H9 (cell line): ENCODE data around the gene SZT2. TPM values are rescaled to one million over a fixed set of nuclear protein-coding genes. Genes with fewer than 3 reads are reported as not detected.

Experiments used
- DNase-seq: peaks from one replicate; pipeline ENCODE4 v3.0.0-alpha.2; 2017
- H2AFZ ChIP-seq: one replicate; pipeline ENCODE4 v1.6.1; 2013; ENCODE audit warnings: mild to moderate bottlenecking, low read length, control low read depth, moderate library complexity
- H2AK5ac ChIP-seq: 2 replicates; pipeline ENCODE4 v1.6.1; 2013; ENCODE audit warnings: low read length, control low read depth, mixed read lengths; ENCODE audit not compliant: insufficient read length
- H2BK120ac ChIP-seq: one replicate; pipeline ENCODE4 v1.6.1; 2013; ENCODE audit warnings: low read depth, mild to moderate bottlenecking, low read length, control low read depth, inconsistent platforms; ENCODE audit not compliant: poor library complexity, severe bottlenecking
- H2BK12ac ChIP-seq: 2 replicates; pipeline ENCODE4 v1.6.1; 2013; ENCODE audit warnings: low read length, control low read depth, mixed read lengths, low read depth; ENCODE audit not compliant: insufficient read length
- H2BK15ac ChIP-seq: 2 replicates; pipeline ENCODE4 v1.6.1; 2013; ENCODE audit warnings: low read depth, low read length, control low read depth
- H2BK20ac ChIP-seq: one replicate; pipeline ENCODE4 v1.6.1; 2013; ENCODE audit warnings: low read depth, mild to moderate bottlenecking, low read length, control low read depth, inconsistent platforms; ENCODE audit not compliant: poor library complexity, severe bottlenecking
- H2BK5ac ChIP-seq: 2 replicates; pipeline ENCODE4 v1.6.1; 2013; ENCODE audit warnings: low read length, control low read depth, mixed read lengths; ENCODE audit not compliant: insufficient read length
- H3K14ac ChIP-seq: 2 replicates; pipeline ENCODE4 v1.6.1; 2013; ENCODE audit warnings: low read length, control low read depth; ENCODE audit not compliant: insufficient read depth
- H3K18ac ChIP-seq: 2 replicates; pipeline ENCODE4 v1.6.1; 2013; ENCODE audit warnings: low read depth, mild to moderate bottlenecking, mixed read lengths, low read length, control low read depth; ENCODE audit not compliant: insufficient read length
- H3K23ac ChIP-seq: 2 replicates; pipeline ENCODE4 v1.6.1; 2013; ENCODE audit warnings: low read length, control low read depth, mixed read lengths, low read depth; ENCODE audit not compliant: insufficient read length
- H3K23me2 ChIP-seq: 2 replicates; pipeline ENCODE4 v1.6.1; 2013; ENCODE audit warnings: low read depth, mild to moderate bottlenecking, mixed read lengths, low read length, control low read depth; ENCODE audit not compliant: insufficient read length, poor library complexity, severe bottlenecking
- H3K27ac ChIP-seq: 2 replicates; pipeline ENCODE4 v1.5.1; 2013; ENCODE audit warnings: low read length, control low read depth, mixed read lengths, low read depth; ENCODE audit not compliant: insufficient read length
- H3K27me3 ChIP-seq: 2 replicates; pipeline ENCODE4 v1.6.1; 2013; ENCODE audit warnings: low read length, control low read depth, inconsistent platforms; ENCODE audit not compliant: insufficient read depth
- H3K4ac ChIP-seq: 2 replicates; pipeline ENCODE4 v1.6.1; 2013; ENCODE audit warnings: low read depth, mild to moderate bottlenecking, control low read depth, inconsistent platforms, low read length, moderate library complexity
- H3K4me1 ChIP-seq: 2 replicates; pipeline ENCODE4 v1.6.1; 2013; ENCODE audit warnings: low read length, control low read depth, inconsistent platforms; ENCODE audit not compliant: insufficient read depth
- H3K4me2 ChIP-seq: 2 replicates; pipeline ENCODE4 v1.6.1; 2013; ENCODE audit warnings: low read length, control low read depth, mixed read lengths; ENCODE audit not compliant: insufficient read length, insufficient read depth
- H3K56ac ChIP-seq: 2 replicates; pipeline ENCODE4 v1.6.1; 2013; ENCODE audit warnings: low read depth, mild to moderate bottlenecking, mixed read lengths, low read length, control low read depth; ENCODE audit not compliant: insufficient read length
- H3K79me1 ChIP-seq: 2 replicates; pipeline ENCODE4 v1.6.1; 2013; ENCODE audit warnings: low read depth, mild to moderate bottlenecking, moderate library complexity, low read length, control low read depth, inconsistent platforms; ENCODE audit not compliant: insufficient read depth, poor library complexity, severe bottlenecking
- H3K79me2 ChIP-seq: 2 replicates; pipeline ENCODE4 v1.6.1; 2013; ENCODE audit warnings: low read length, control low read depth, inconsistent platforms; ENCODE audit not compliant: insufficient read depth
- H3K9ac ChIP-seq: 2 replicates; pipeline ENCODE4 v1.6.1; 2013; ENCODE audit warnings: low read length, control low read depth, mixed read lengths; ENCODE audit not compliant: insufficient read length; ENCODE audit errors: extremely low read depth
- H3K9me3 ChIP-seq: one replicate; pipeline ENCODE4 v1.6.1; 2013; ENCODE audit warnings: low read depth, low read length, inconsistent platforms; ENCODE audit not compliant: control insufficient read depth
- H3T11ph ChIP-seq: one replicate; pipeline ENCODE4 v1.6.1; 2013; ENCODE audit warnings: mild to moderate bottlenecking, low read length, control low read depth, inconsistent platforms
- H4K20me1 ChIP-seq: one replicate; pipeline ENCODE4 v1.6.1; 2013; ENCODE audit not compliant: control insufficient read depth, insufficient read length, insufficient read depth
- H4K5ac ChIP-seq: 2 replicates; pipeline ENCODE4 v1.6.1; 2013; ENCODE audit warnings: low read depth, mild to moderate bottlenecking, mixed read lengths, low read length, control low read depth; ENCODE audit not compliant: insufficient read length
- H4K8ac ChIP-seq: replicated peaks from 2 replicates; pipeline ENCODE4 v1.6.1; 2013; ENCODE audit warnings: low read length, control low read depth, mixed read lengths, low read depth; ENCODE audit not compliant: insufficient read length
- H4K91ac ChIP-seq: 2 replicates; pipeline ENCODE4 v1.6.1; 2013; ENCODE audit warnings: low read depth, mild to moderate bottlenecking, moderate library complexity, mixed read lengths, low read length, control low read depth; ENCODE audit not compliant: insufficient read length
- H3K27ac Mint-ChIP-seq, 3 experiments: 2 replicates in 2 of 3; 3 replicates in 1 of 3; pipeline ENCODE4 v1.8.0; 2020 to 2021; ENCODE audit warnings: mixed read lengths in 3 of 3, mild to moderate bottlenecking in 1 of 3, moderate library complexity in 1 of 3
- H3K27me3 Mint-ChIP-seq: 2 replicates; pipeline ENCODE4 v1.8.0; 2021; ENCODE audit warnings: low read depth, mild to moderate bottlenecking, moderate library complexity, mixed read lengths
- H3K36me3 Mint-ChIP-seq, 3 experiments: 2 replicates in 2 of 3; 3 replicates in 1 of 3; pipeline ENCODE4 v1.8.0; 2020 to 2021; ENCODE audit warnings: low read depth in 3 of 3, mixed read lengths in 3 of 3; ENCODE audit not compliant: insufficient read depth in 1 of 3
- H3K4me1 Mint-ChIP-seq, 2 experiments: 2 replicates each; pipeline ENCODE4 v1.8.0; 2020; ENCODE audit warnings: mixed read lengths in 2 of 2
- H3K4me3 Mint-ChIP-seq, 2 experiments: 2 replicates in 1 of 2; 3 replicates in 1 of 2; pipeline ENCODE4 v1.8.0; 2020 to 2021; ENCODE audit warnings: mild to moderate bottlenecking in 2 of 2, mixed read lengths in 2 of 2, moderate library complexity in 1 of 2
- H3K9me3 Mint-ChIP-seq, 2 experiments: 2 replicates in 1 of 2; 3 replicates in 1 of 2; pipeline ENCODE4 v1.8.0; 2020; ENCODE audit warnings: mild to moderate bottlenecking in 2 of 2, mixed read lengths in 2 of 2, moderate library complexity in 1 of 2
- CTCF ChIP-seq: fragments of 200-600 bp; sonication (generic); conservative IDR thresholded peaks from 3 replicates; pipeline ENCODE4 v1.8.0; 2021; ENCODE audit warnings: antibody characterized with exemption, mild to moderate bottlenecking
- WGBS: extraction: QIAGEN DNeasy Blood & Tissue Kit; methylation state at CpG from one replicate; pipeline ENCODE4 v1.1.7; 2013; ENCODE audit warnings: missing lambda C conversion rate, low lambda C conversion rate, mixed read lengths; ENCODE audit not compliant: insufficient read length; ENCODE audit errors: extremely low coverage; 5-methylcytosine and 5-hydroxymethylcytosine counted together
- total RNA-seq: library from RNA; stranded (reverse); gene quantifications from 2 replicates; pipeline ENCODE4 v1.2.1, GENCODE V29; 2021

The SZT2 gene
- total RNA-seq, 1 experiment from 2014 or later = 16.8 TPM

GRCh38 chr1:43418858-43419257, 29.2 kb downstream of the SZT2 start:
- no peak overlapping the region for H2AK5ac ChIP-seq
- no peak overlapping the region for H3K4me2 ChIP-seq
- no peak overlapping the region for H3K9ac ChIP-seq
- no peak for DNase-seq
- H2BK120ac ChIP-seq = no peak overlapping the region
- no peak overlapping the region for H3K27ac Mint-ChIP-seq
- no peak overlapping the region for H3K56ac ChIP-seq
- H3K4me1 Mint-ChIP-seq = peaks cover 9 to 10% of the 10 kb centered on the region in 2 experiments
- WGBS = no CpG with 5 or more reads among the region's 4 CpGs
- no peak for TF ChIP-seq CTCF
- no peak overlapping the region for H2BK12ac ChIP-seq
- no peaks in the 10 kb centered on the region for H3K23me2 ChIP-seq
- no peak overlapping the region for H2BK15ac ChIP-seq
- no peak overlapping the region for H4K8ac ChIP-seq
- no peaks in the 10 kb centered on the region for H4K20me1 ChIP-seq
- no peak overlapping the region for H3K4ac ChIP-seq
- no peak overlapping the region for H3K4me3 Mint-ChIP-seq
- no peak overlapping the region for H3K18ac ChIP-seq
- H3K27ac ChIP-seq = no peak overlapping the region
- no peaks in the 10 kb centered on the region for H3K27me3 ChIP-seq
- H3K79me2 ChIP-seq = no peaks in the 10 kb centered on the region
- H3K36me3 Mint-ChIP-seq = peaks cover 2 to 38% (median 13%) of the 10 kb centered on the region in 3 experiments; a peak in 6 of 7 replicates
- H3K27me3 Mint-ChIP-seq = no peaks in the 10 kb centered on the region
- no peak overlapping the region for H3T11ph ChIP-seq
- H3K23ac ChIP-seq = no peak overlapping the region
- no peak overlapping the region for H3K14ac ChIP-seq
- H2BK20ac ChIP-seq = no peak overlapping the region
- H2AFZ ChIP-seq = no peak overlapping the region
- no peaks in the 10 kb centered on the region; the same call in 1 of the 2 replicates for H3K4me1 ChIP-seq
- H3K9me3 Mint-ChIP-seq = no peaks in the 10 kb centered on the region
- no peak overlapping the region for H4K91ac ChIP-seq
- no peaks in the 10 kb centered on the region for H3K9me3 ChIP-seq
- no peak overlapping the region for H2BK5ac ChIP-seq
- H4K5ac ChIP-seq = no peak overlapping the region
- no peaks in the 10 kb centered on the region for H3K79me1 ChIP-seq
